SK-N-SH treated with all-trans-retinoic acid at 6 μM for 48 hours (cell line): Measurements from ENCODE around the gene LMF1.

ENCODE experiments used
- ATAC-seq: fragments of 200-7000 bp; cut with Tn5 transposase; 3 replicates; pipeline ENCODE4 v1.9.1; 2020; ENCODE audit warnings: mild to moderate bottlenecking, moderate library complexity
- ARNTL ChIP-seq: fragments of 450-650 bp; formaldehyde crosslinking; IDR thresholded peaks from 2 replicates; pipeline ENCODE4 v1.5.0; 2020; ENCODE audit warnings: low read depth, mild to moderate bottlenecking, moderate library complexity, borderline replicate concordance
- BACH2 ChIP-seq: fragments of 250-450 bp; sonication (Bioruptor Pico); IDR thresholded peaks from 2 replicates; pipeline ENCODE4 v1.9.0; 2021; ENCODE audit warnings: mild to moderate bottlenecking, borderline replicate concordance
- CSDC2 ChIP-seq: fragments of 250-450 bp; sonication (Bioruptor Pico); IDR thresholded peaks from 2 replicates; pipeline ENCODE4 v1.5.0; 2020; ENCODE audit warnings: mild to moderate bottlenecking, moderate library complexity
- ESRRG ChIP-seq: fragments of 250-450 bp; sonication (Bioruptor Pico); IDR thresholded peaks from 2 replicates; pipeline ENCODE4 v1.6.1; 2021; ENCODE audit warnings: mild to moderate bottlenecking
- GLIS3 ChIP-seq: fragments of 250-450 bp; sonication (Bioruptor Pico); IDR thresholded peaks from 2 replicates; pipeline ENCODE4 v1.5.0; 2020; ENCODE audit warnings: mild to moderate bottlenecking, moderate library complexity
- ISL1 ChIP-seq: fragments of 250-450 bp; sonication (Bioruptor Pico); IDR thresholded peaks from 2 replicates; pipeline ENCODE4 v2.1.2; 2022; ENCODE audit warnings: mild to moderate bottlenecking, moderate library complexity
- OSR1 ChIP-seq: fragments of 250-450 bp; sonication (Bioruptor Pico); IDR thresholded peaks from 2 replicates; pipeline ENCODE4 v1.8.0; 2022; ENCODE audit warnings: moderate library complexity, mild to moderate bottlenecking, inconsistent platforms
- RARB ChIP-seq: fragments of 250-450 bp; sonication (Bioruptor Pico); IDR thresholded peaks from 2 replicates; pipeline ENCODE4 v1.8.0; 2021; ENCODE audit warnings: mild to moderate bottlenecking, moderate library complexity
- SNAI2 ChIP-seq: fragments of 250-450 bp; sonication (Bioruptor Pico); IDR thresholded peaks from 2 replicates; pipeline ENCODE4 v1.5.0; 2020; ENCODE audit warnings: mild to moderate bottlenecking, moderate library complexity
- TCF4 ChIP-seq: fragments of 250-450 bp; sonication (Bioruptor Pico); IDR thresholded peaks from 2 replicates; pipeline ENCODE4 v1.8.0; 2021; ENCODE audit warnings: mild to moderate bottlenecking, moderate library complexity, borderline replicate concordance
- TOX ChIP-seq: fragments of 250-450 bp; sonication (Bioruptor Pico); IDR thresholded peaks from 2 replicates; pipeline ENCODE4 v1.8.0; 2021; ENCODE audit warnings: mild to moderate bottlenecking, moderate library complexity, borderline replicate concordance
- ZC3H10 ChIP-seq: fragments of 250-450 bp; sonication (Bioruptor Pico); IDR thresholded peaks from 2 replicates; pipeline ENCODE4 v1.5.1; 2021; ENCODE audit warnings: mild to moderate bottlenecking, moderate library complexity
- ZFP3 ChIP-seq: fragments of 250-450 bp; sonication (Bioruptor Pico); IDR thresholded peaks from 2 replicates; pipeline ENCODE4 v1.5.0; 2020; ENCODE audit warnings: mild to moderate bottlenecking, moderate library complexity
- ZFP30 ChIP-seq: fragments of 450-650 bp; formaldehyde crosslinking; IDR thresholded peaks from 2 replicates; pipeline ENCODE4 v1.5.0; 2022; ENCODE audit warnings: mild to moderate bottlenecking, moderate library complexity
- ZNF565 ChIP-seq: fragments of 450-650 bp; formaldehyde crosslinking; conservative IDR thresholded peaks from 2 replicates; pipeline ENCODE4 v1.5.0; 2020; ENCODE audit warnings: low read depth, mild to moderate bottlenecking, moderate library complexity
- ZNF8 ChIP-seq: fragments of 450-650 bp; formaldehyde crosslinking; IDR thresholded peaks from 2 replicates; pipeline ENCODE4 v1.5.0; 2020; ENCODE audit warnings: mild to moderate bottlenecking, moderate library complexity
- TF ChIP-seq, protein P1 (sequence below): fragments of 250-450 bp; sonication (Bioruptor Pico); IDR thresholded peaks from 2 replicates; pipeline ENCODE4 v1.5.0; 2020; ENCODE audit warnings: mild to moderate bottlenecking, moderate library complexity
- TF ChIP-seq, protein P2 (sequence below): fragments of 250-450 bp; sonication (Bioruptor Pico); IDR thresholded peaks from 2 replicates; pipeline ENCODE4 v1.8.0; 2021; ENCODE audit warnings: low read depth, mild to moderate bottlenecking, moderate library complexity, borderline replicate concordance
- TF ChIP-seq, protein P3 (sequence below): fragments of 250-450 bp; sonication (Bioruptor Pico); IDR thresholded peaks from 2 replicates; pipeline ENCODE4 v1.5.1; 2021; ENCODE audit warnings: mild to moderate bottlenecking, moderate library complexity
- TF ChIP-seq, protein P4 (sequence below): fragments of 250-450 bp; sonication (Bioruptor Pico); IDR thresholded peaks from 2 replicates; pipeline ENCODE4 v1.5.1; 2020; ENCODE audit warnings: low read depth, mild to moderate bottlenecking, moderate library complexity
- TF ChIP-seq, protein P5 (sequence below): fragments of 250-450 bp; sonication (Bioruptor Pico); IDR thresholded peaks from 2 replicates; pipeline ENCODE4 v1.8.0; 2020; ENCODE audit warnings: mild to moderate bottlenecking, moderate library complexity, borderline replicate concordance

The LMF1 gene

DNA sequence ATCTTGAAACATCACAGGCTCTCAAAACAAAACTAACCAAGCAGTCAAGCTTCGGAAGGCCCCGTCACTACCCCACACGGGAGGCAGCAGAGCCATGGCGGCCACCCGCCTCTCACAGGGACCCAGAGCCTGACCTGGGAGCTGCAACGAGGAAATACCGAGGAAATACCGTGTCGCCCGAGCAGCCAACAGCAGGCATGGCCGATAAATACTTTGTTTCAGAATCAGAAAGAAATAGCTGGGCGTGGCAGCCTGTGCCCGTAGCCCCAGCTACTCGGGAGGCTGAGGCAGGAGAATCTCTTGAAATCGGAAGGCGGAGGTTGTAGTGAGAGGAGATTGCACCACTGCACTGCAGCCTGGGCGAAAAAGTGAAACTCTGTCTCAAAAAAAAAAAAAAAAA is 6.9 kb downstream of the LMF1 start:
- no peak for ATAC-seq

DNA sequence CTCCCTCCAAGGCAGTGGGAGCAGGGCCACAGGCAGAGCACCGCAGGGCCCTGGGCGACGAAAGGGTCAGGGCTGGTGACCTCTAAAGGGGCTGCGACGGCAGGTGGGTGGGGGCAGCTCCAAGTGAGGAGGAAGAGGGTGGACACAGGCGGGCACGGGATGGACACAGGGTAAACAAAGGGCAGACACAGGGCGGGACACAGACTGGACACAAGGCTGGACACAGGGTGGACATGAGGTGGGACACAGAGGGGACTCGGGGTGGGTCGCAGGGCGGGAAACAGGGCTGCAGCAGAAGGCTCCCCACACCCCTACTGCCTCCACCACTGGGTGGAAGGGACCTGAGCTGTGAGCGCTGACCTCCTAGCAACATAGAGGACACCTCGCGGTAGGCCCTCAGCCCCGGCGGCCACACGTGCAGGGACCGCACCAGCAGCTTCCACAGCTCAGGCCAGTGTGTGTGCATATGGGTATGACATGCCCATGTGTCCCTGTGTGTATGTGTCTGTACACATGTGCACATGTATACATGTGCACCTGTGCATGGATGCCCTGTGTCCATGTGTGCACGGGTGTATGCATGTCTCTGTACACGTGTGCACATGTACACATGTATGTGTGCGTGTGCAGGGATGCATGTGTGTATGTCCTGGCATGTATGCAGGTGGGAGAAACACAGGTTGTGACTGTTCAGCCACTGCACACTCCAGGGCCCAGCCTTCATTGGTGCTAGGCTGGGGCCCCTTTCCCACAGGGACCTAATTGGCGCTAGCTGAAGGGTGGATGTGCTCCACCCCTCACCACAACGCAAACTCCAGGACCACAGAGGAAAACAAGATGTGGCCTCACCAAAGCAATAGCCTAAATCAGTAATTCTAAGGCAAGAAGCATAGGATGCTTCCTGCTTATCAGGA is 7.6 kb downstream of the LMF1 start:
- ATAC-seq, result no peak; the same call in 2 of the 3 replicates
- TF ChIP-seq SNAI2 (CRISPR knock-in tag) (no peak), CSDC2 (CRISPR knock-in tag) (no peak), TOX (CRISPR knock-in tag) (no peak), RARB (CRISPR knock-in tag) (no peak), BACH2 (CRISPR knock-in tag) (no peak), TCF4 (CRISPR knock-in tag) (no peak), ARNTL (no peak), ZFP3 (CRISPR knock-in tag) (no peak), GLIS3 (CRISPR knock-in tag) (no peak), ZFP30 (CRISPR knock-in tag) (no peak), ZC3H10 (no peak), OSR1 (CRISPR knock-in tag) (no peak), ZNF565 (no peak), ISL1 (CRISPR knock-in tag) (no peak)
- TF ChIP-seq, protein P1, sequence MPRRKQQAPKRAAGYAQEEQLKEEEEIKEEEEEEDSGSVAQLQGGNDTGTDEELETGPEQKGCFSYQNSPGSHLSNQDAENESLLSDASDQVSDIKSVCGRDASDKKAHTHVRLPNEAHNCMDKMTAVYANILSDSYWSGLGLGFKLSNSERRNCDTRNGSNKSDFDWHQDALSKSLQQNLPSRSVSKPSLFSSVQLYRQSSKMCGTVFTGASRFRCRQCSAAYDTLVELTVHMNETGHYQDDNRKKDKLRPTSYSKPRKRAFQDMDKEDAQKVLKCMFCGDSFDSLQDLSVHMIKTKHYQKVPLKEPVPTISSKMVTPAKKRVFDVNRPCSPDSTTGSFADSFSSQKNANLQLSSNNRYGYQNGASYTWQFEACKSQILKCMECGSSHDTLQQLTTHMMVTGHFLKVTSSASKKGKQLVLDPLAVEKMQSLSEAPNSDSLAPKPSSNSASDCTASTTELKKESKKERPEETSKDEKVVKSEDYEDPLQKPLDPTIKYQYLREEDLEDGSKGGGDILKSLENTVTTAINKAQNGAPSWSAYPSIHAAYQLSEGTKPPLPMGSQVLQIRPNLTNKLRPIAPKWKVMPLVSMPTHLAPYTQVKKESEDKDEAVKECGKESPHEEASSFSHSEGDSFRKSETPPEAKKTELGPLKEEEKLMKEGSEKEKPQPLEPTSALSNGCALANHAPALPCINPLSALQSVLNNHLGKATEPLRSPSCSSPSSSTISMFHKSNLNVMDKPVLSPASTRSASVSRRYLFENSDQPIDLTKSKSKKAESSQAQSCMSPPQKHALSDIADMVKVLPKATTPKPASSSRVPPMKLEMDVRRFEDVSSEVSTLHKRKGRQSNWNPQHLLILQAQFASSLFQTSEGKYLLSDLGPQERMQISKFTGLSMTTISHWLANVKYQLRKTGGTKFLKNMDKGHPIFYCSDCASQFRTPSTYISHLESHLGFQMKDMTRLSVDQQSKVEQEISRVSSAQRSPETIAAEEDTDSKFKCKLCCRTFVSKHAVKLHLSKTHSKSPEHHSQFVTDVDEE (CRISPR knock-in tag), result no peak
- TF ChIP-seq, protein P2, sequence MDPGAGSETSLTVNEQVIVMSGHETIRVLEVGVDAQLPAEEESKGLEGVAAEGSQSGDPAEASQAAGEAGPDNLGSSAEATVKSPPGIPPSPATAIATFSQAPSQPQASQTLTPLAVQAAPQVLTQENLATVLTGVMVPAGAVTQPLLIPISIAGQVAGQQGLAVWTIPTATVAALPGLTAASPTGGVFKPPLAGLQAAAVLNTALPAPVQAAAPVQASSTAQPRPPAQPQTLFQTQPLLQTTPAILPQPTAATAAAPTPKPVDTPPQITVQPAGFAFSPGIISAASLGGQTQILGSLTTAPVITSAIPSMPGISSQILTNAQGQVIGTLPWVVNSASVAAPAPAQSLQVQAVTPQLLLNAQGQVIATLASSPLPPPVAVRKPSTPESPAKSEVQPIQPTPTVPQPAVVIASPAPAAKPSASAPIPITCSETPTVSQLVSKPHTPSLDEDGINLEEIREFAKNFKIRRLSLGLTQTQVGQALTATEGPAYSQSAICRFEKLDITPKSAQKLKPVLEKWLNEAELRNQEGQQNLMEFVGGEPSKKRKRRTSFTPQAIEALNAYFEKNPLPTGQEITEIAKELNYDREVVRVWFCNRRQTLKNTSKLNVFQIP (CRISPR knock-in tag), result no peak

More for the DNA sequence above, 6.9 kb downstream of the LMF1 start:
- TF ChIP-seq ZC3H10 (no peak), ZFP3 (CRISPR knock-in tag) (no peak), ZNF565 (no peak), SNAI2 (CRISPR knock-in tag) (no peak), ESRRG (no peak), ZNF8 (no peak), TCF4 (CRISPR knock-in tag) (no peak), RARB (CRISPR knock-in tag) (no peak)
- TF ChIP-seq, protein P2 (CRISPR knock-in tag), result no peak
- TF ChIP-seq, protein P3, sequence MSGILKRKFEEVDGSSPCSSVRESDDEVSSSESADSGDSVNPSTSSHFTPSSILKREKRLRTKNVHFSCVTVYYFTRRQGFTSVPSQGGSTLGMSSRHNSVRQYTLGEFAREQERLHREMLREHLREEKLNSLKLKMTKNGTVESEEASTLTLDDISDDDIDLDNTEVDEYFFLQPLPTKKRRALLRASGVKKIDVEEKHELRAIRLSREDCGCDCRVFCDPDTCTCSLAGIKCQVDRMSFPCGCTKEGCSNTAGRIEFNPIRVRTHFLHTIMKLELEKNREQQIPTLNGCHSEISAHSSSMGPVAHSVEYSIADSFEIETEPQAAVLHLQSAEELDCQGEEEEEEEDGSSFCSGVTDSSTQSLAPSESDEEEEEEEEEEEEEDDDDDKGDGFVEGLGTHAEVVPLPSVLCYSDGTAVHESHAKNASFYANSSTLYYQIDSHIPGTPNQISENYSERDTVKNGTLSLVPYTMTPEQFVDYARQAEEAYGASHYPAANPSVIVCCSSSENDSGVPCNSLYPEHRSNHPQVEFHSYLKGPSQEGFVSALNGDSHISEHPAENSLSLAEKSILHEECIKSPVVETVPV (CRISPR knock-in tag), result no peak
- TF ChIP-seq, protein P4, sequence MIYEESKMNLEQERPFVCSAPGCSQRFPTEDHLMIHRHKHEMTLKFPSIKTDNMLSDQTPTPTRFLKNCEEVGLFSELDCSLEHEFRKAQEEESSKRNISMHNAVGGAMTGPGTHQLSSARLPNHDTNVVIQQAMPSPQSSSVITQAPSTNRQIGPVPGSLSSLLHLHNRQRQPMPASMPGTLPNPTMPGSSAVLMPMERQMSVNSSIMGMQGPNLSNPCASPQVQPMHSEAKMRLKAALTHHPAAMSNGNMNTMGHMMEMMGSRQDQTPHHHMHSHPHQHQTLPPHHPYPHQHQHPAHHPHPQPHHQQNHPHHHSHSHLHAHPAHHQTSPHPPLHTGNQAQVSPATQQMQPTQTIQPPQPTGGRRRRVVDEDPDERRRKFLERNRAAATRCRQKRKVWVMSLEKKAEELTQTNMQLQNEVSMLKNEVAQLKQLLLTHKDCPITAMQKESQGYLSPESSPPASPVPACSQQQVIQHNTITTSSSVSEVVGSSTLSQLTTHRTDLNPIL (CRISPR knock-in tag), result no peak
- TF ChIP-seq, protein P5, sequence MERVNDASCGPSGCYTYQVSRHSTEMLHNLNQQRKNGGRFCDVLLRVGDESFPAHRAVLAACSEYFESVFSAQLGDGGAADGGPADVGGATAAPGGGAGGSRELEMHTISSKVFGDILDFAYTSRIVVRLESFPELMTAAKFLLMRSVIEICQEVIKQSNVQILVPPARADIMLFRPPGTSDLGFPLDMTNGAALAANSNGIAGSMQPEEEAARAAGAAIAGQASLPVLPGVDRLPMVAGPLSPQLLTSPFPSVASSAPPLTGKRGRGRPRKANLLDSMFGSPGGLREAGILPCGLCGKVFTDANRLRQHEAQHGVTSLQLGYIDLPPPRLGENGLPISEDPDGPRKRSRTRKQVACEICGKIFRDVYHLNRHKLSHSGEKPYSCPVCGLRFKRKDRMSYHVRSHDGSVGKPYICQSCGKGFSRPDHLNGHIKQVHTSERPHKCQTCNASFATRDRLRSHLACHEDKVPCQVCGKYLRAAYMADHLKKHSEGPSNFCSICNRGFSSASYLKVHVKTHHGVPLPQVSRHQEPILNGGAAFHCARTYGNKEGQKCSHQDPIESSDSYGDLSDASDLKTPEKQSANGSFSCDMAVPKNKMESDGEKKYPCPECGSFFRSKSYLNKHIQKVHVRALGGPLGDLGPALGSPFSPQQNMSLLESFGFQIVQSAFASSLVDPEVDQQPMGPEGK (CRISPR knock-in tag), result no peak
